K562 (cell line): ENCODE data around the gene SND1. TPM values are rescaled to one million over a fixed set of nuclear protein-coding genes. Genes with fewer than 3 reads are reported as not detected.

Source experiments
- ATAC-seq: fragments of 200-7000 bp; cut with Tn5 transposase; 3 replicates; pipeline ENCODE4 v1.9.1; 2020; ENCODE audit warnings: moderate library complexity
- BruUV-seq: library from RNA; stranded (reverse); fragments of 400-500 nt; replicated peaks from 2 replicates; lab custom pipeline; 2021; lab: Mats Ljungman, UMichigan
- CTCF ChIA-PET: fragments of 300-600 bp; formaldehyde crosslinking; extraction: SDS; loops from one replicate; lab custom pipeline; 2021; ENCODE audit warnings: low intra/inter-chr PET ratio; lab: Yijun Ruan, JAX
- POLR2A ChIA-PET: fragments of 300-600, 350-650 bp; sonication (Branson Sonifier 250); formaldehyde crosslinking; extraction: SDS; loops from one replicate; lab custom pipeline; 2021; ENCODE audit warnings: antibody characterized with exemption, inconsistent platforms; lab: Yijun Ruan, JAX
- DNase-seq, 4 experiments: peaks; one replicate each; pipeline versions ENCODE4 v3.0.0 to v3.0.0-alpha.2; 2011 to 2018; ENCODE audit warnings: low spot score in 3 of 4, mixed read lengths in 3 of 4; ENCODE audit errors: extremely low read depth in 1 of 4
- FAIRE-seq: peaks from 2 replicates; lab custom pipeline; 2011; peaks lifted over from hg19 to GRCh38; lab: Jason Lieb, UNC
- H2AFZ ChIP-seq: 2 replicates; pipeline ENCODE4 v1.6.0; 2011; ENCODE audit warnings: low read depth, low read length, control low read depth, inconsistent platforms
- H3K27ac ChIP-seq: fragments of 200-600 bp; 3 replicates; pipeline ENCODE4 v1.8.0; 2011; ENCODE audit warnings: low read depth, mild to moderate bottlenecking, control low read depth, inconsistent platforms, low read length, moderate library complexity, mixed read lengths; ENCODE audit errors: extremely low read depth
- H3K27me3 ChIP-seq, 2 experiments: fragments of 300-600 bp in 1 of 2; 2 replicates in 1 of 2; 3 replicates in 1 of 2; pipeline versions ENCODE4 v1.6.0 to v1.8.0; 2011; ENCODE audit warnings: inconsistent platforms in 2 of 2, low read length in 2 of 2, mild to moderate bottlenecking in 1 of 2, mixed read lengths in 1 of 2, moderate library complexity in 1 of 2; ENCODE audit not compliant: control insufficient read depth in 2 of 2, insufficient read depth in 2 of 2
- H3K36me3 ChIP-seq: fragments of 300-600 bp; 3 replicates; pipeline ENCODE4 v1.8.0; 2011; ENCODE audit warnings: mild to moderate bottlenecking, low read length, inconsistent platforms; ENCODE audit not compliant: control insufficient read depth, insufficient read depth
- H3K4me1 ChIP-seq, 2 experiments: fragments of 200-600 bp in 1 of 2; replicated peaks in 1 of 2; 2 replicates in 1 of 2; 3 replicates in 1 of 2; pipeline versions ENCODE4 v1.5.1 to v1.8.0; 2011; ENCODE audit warnings: inconsistent platforms in 2 of 2, low read length in 2 of 2, mild to moderate bottlenecking in 1 of 2, mixed read lengths in 1 of 2, moderate library complexity in 1 of 2; ENCODE audit not compliant: control insufficient read depth in 2 of 2, insufficient read depth in 2 of 2
- H3K4me2 ChIP-seq: 2 replicates; pipeline ENCODE4 v1.6.1; 2011; ENCODE audit warnings: low read length, control low read depth, inconsistent platforms, mixed read lengths; ENCODE audit not compliant: insufficient read depth
- H3K4me3 ChIP-seq: fragments of 200-600 bp; sonication (generic), shearing (Covaris generic); 2 replicates; pipeline ENCODE4 v1.5.1; 2016; ENCODE audit warnings: control low read depth, inconsistent platforms
- H3K79me2 ChIP-seq: fragments of 200-600 bp; 3 replicates; pipeline ENCODE4 v1.8.0; 2011; ENCODE audit warnings: low read length, inconsistent platforms; ENCODE audit not compliant: control insufficient read depth, insufficient read depth
- H3K9ac ChIP-seq, 2 experiments: 2 replicates each; pipeline versions ENCODE4 v1.6.0 to v1.6.1; 2011; ENCODE audit warnings: low read depth in 2 of 2, low read length in 2 of 2, control low read depth in 1 of 2, inconsistent platforms in 1 of 2, mild to moderate bottlenecking in 1 of 2, mixed read lengths in 1 of 2; ENCODE audit not compliant: insufficient read depth in 1 of 2
- H3K9me1 ChIP-seq: one replicate; pipeline ENCODE4 v1.6.0; 2011; ENCODE audit warnings: inconsistent platforms, mild to moderate bottlenecking, low read length, moderate library complexity; ENCODE audit not compliant: control insufficient read depth, insufficient read depth
- H3K9me3 ChIP-seq: replicated peaks from 2 replicates; pipeline ENCODE4 v1.5.1; 2011; ENCODE audit warnings: low read depth, low read length, inconsistent platforms; ENCODE audit not compliant: control insufficient read depth, insufficient read depth
- H4K20me1 ChIP-seq: replicated peaks from 2 replicates; pipeline ENCODE4 v1.6.1; 2011; ENCODE audit warnings: low read length, inconsistent platforms, mixed read lengths; ENCODE audit not compliant: control insufficient read depth, insufficient read depth
- CBX1 ChIP-seq: sonication (generic); IDR thresholded peaks from 2 replicates; pipeline ENCODE4 v1.6.1; 2016; ENCODE audit warnings: antibody characterized with exemption, low read depth, mild to moderate bottlenecking
- CEBPB ChIP-seq: fragments of 450-650 bp; IDR thresholded peaks from 2 replicates; pipeline ENCODE4 v1.6.1; 2016; ENCODE audit warnings: missing genetic modification characterization, missing compliant biosample characterization
- CEBPG ChIP-seq, 3 experiments: fragments of 200-800 bp in 1 of 3; sonication (Bioruptor generic) in 1 of 3; sonication (generic) in 1 of 3; formaldehyde crosslinking in 1 of 3; IDR thresholded peaks in 2 of 3; conservative IDR thresholded peaks in 1 of 3; 2 replicates each; pipeline versions ENCODE4 v1.6.1 to v1.8.0; 2016 to 2022; ENCODE audit warnings: missing compliant biosample characterization in 2 of 3, missing genetic modification characterization in 2 of 3, mild to moderate bottlenecking in 1 of 3, missing genetic modification reagents in 1 of 3
- WGBS: fragments of 100-300 bp; shearing (Covaris generic); methylation state at CpG from one replicate; pipeline ENCODE4 v1.1.6; 2016; ENCODE audit warnings: low coverage, mixed read lengths; ENCODE audit not compliant: insufficient coverage; ENCODE audit errors: missing lambda C conversion rate; 5-methylcytosine and 5-hydroxymethylcytosine counted together
- in situ Hi-C: fragments of 300-500 bp; cut with MboI; formaldehyde crosslinking; loops from 4 replicates; pipeline ENCODE4 v1.15.0; 2018; ENCODE audit warnings: inconsistent platforms, mixed read lengths
- intact Hi-C: fragments of 100-400 bp; cut with micrococcal nuclease; formaldehyde crosslinking; loops from 2 replicates; pipeline ENCODE4 v1.14.2; 2022
- polyA plus RNA-seq, 8 experiments: library from polyadenylated mRNA; depleted of rRNA in 4 of 8; stranded (reverse) in 5 of 8; unstranded in 3 of 8; fragments of >200 nt; fragmentation: Nextera tagmentation in 2 of 8; fragmentation: Illumina TruSeq in 1 of 8; extraction: Ambion mirVana in 2 of 8; extraction: Trizol in 1 of 8; gene quantifications; 2 replicates each; pipeline versions ENCODE4 v1.2.1 to v1.2.3, GENCODE V29; 2011 to 2014; ENCODE audit warnings: inconsistent platforms in 1 of 8, missing spikeins in 1 of 8
- total RNA-seq, 7 experiments: library from RNA; depleted of rRNA in 6 of 7; stranded (reverse); fragments of >200 nt in 6 of 7; fragmentation: Illumina TruSeq in 2 of 7; extraction: Trizol in 2 of 7; gene quantifications; 2 replicates each; pipeline versions ENCODE4 v1.2.1 to v1.2.3, GENCODE V29; 2011 to 2021; ENCODE audit warnings: low replicate concordance in 1 of 7

The SND1 gene
- total and polyA plus RNA-seq, 9 of the 15 experiments (the other 6 are each of a cell fraction or from before 2014, with no cell fraction given): 46.5 to 307 (median 191) TPM

DNA sequence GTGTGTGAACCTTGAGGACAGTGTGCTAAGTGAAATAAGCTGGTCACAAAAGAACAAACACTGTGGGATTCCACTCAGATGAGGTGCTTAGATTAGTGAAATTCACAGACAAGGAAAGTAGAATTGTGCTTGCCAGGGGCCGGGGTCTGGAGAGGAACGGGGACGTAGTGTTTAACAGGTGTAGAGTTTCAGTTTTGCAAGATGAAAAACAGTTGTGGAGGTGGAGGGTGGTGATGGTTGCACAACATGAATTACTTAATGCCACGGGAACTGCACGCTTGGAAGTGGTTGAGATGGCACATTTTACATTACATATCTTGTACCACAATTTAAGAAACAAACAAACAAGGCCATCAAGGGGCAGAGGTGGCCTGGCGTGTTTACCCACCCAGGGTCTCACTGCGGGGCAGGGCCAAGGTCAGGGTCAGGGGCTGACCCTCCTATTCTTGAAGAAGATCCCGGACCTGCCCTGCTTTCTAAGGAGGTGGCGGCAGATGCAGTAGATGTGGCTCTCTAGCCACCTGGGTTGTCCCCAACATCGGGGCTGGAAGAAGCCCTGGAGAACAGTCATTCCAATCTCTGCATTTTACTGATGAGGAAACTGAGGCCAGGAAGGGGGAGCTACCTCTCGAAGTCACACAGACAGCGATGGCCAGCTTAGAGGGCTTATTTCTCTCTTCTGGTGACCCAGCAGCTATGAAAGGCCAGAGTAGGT lies 470.7 kb downstream of the SND1 start:
- no peak overlapping the region for H3K27ac ChIP-seq
- no peak overlapping the region for H3K4me2 ChIP-seq
- H3K9me1 ChIP-seq: no peaks in the 10 kb centered on the region
- no peaks in the 10 kb centered on the region for H3K36me3 ChIP-seq
- 0 out of 2 replicates have a peak, but pooled peaks cover 3% of the 10 kb centered on the region for H4K20me1 ChIP-seq
- no peak overlapping the region for H3K4me3 ChIP-seq
- ChIA-PET POLR2A (interaction anchor here (0.6 kb wide), 2 partner anchors 51 to 680 kb away, joined by 3 to 4 read pairs; no protein-coding TSS in a partner anchor), CTCF (no interaction called here)
- BruUV-seq: TSS peak; percentile 77
- no peak overlapping the region for H3K9ac ChIP-seq
- no peaks in the 10 kb centered on the region for H3K79me2 ChIP-seq
- in situ Hi-C loops: no loop called here
- TF ChIP-seq CBX1: no peak
- no peak for TF ChIP-seq CEBPG (CRISPR knock-in tag; IDR thresholded peaks at IDR 0.05)
- TF ChIP-seq CEBPG (tag; conservative IDR thresholded peaks at IDR 0.05 in 1 of 2, IDR thresholded peaks at IDR 0.05 in 1 of 2): peak; percentile 21 to 54; a peak in 2 of 4 replicates
- peak; percentile 86 for TF ChIP-seq CEBPB (tag)
- H3K4me1 ChIP-seq: peaks cover 0 to 5% of the 10 kb centered on the region in 2 experiments; a peak in 2 of 5 replicates
- H3K9me3 ChIP-seq: no peaks in the 10 kb centered on the region
- H2AFZ ChIP-seq: no peak overlapping the region
- DNase-seq: no peak
- no peak for FAIRE-seq
- peaks cover 35 to 58% of the 10 kb centered on the region in 2 experiments; a peak in 4 of 5 replicates for H3K27me3 ChIP-seq
- WGBS: 16% methylated on average over 12 of the region's 12 CpGs
- intact Hi-C loops: loop anchor here (5.0 kb wide), 1 partner anchor 80 kb away; no protein-coding TSS in a partner anchor
- ATAC-seq: no peak
